ENCODE data around the gene CCRL2. TPM values are rescaled to one million over a fixed set of nuclear protein-coding genes. Genes with fewer than 3 reads are reported as not detected.

The CCRL2 gene
- total and polyA plus RNA-seq, 11 donors = 0.70 to 8.1 (median 1.7) TPM

GRCh38 chr3:46405301-46406019, 1.6 kb upstream of the CCRL2 start:
- ATAC-seq (peak in 2 of 4 donors; percentile 2 to 15), DNase-seq (no peak)
- Histone ChIP-seq H3K27ac (peak overlapping the region; percentile 1 to 94 (median 77)), H3K9me3 (no peaks in the 10 kb centered on the region), H3K4me3 (peak overlapping the region in 2 of 12 donors; percentile 15 to 16), H3K4me1 (peaks cover 0 to 60% (median 28%) of the 10 kb centered on the region in 12 donors), H3K27me3 (no peaks in the 10 kb centered on the region), H3K36me3 (peaks cover 0 to 7% (median 0%) of the 10 kb centered on the region in 9 donors)
- intact Hi-C loops (cut with DNase I) = no loop called here
- 45 to 59% (median 51%) methylated on average over 11 of the region's 11 CpGs for WGBS, 4 donors
- TF ChIP-seq POLR2A (IDR thresholded peaks at IDR 0.05) (no peak), CTCF (IDR thresholded peaks at IDR 0.05) (no peak)

GRCh38 chr3:46406443-46406787, 644 bp upstream of the CCRL2 start:
- DNase-seq = no peak
- Histone ChIP-seq H3K9me3 (no peaks in the 10 kb centered on the region), H3K27me3 (no peaks in the 10 kb centered on the region), H3K4me1 (peaks cover 0 to 64% (median 31%) of the 10 kb centered on the region in 12 donors), H3K4me3 (peak overlapping the region in 7 of 12 donors; percentile 2 to 55 (median 47)), H3K36me3 (peaks cover 0 to 7% (median 0%) of the 10 kb centered on the region in 9 donors), H3K27ac (peak overlapping the region in 11 of 12 donors; percentile 57 to 94 (median 78))
- intact Hi-C loops (cut with DNase I) = no loop called here
- TF ChIP-seq POLR2A (IDR thresholded peaks at IDR 0.05) = no peak
- no peak for TF ChIP-seq CTCF (IDR thresholded peaks at IDR 0.05)
- WGBS, 4 donors = 64 to 76% (median 66%) methylated on average over 4 of the region's 4 CpGs
- peak in 1 of 4 donors; percentile 2 for ATAC-seq

- peak; percentile 58 to 73 (median 66) for ATAC-seq
- Histone ChIP-seq H3K27me3 (no peaks in the 10 kb centered on the region), H3K9me3 (no peaks in the 10 kb centered on the region), H3K36me3 (peaks cover 0 to 7% (median 0%) of the 10 kb centered on the region in 9 donors), H3K4me1 (peaks cover 0 to 79% (median 38%) of the 10 kb centered on the region in 12 donors), H3K4me3 (peak overlapping the region in 11 of 12 donors; percentile 10 to 60 (median 43)), H3K27ac (peak overlapping the region; percentile 34 to 94 (median 78))
- DNase-seq = peak in 1 of 5 donors; percentile 54
- WGBS, 4 donors = 22 to 31% (median 28%) methylated on average over 6 to 7 of the region's 7 CpGs
- intact Hi-C loops (cut with DNase I) = no loop called here
- TF ChIP-seq POLR2A (IDR thresholded peaks at IDR 0.05) (no peak), CTCF (IDR thresholded peaks at IDR 0.05) (no peak)
These were observed 911 bp downstream of the CCRL2 start for GRCh38 chr3:46407970-46408369.

- Histone ChIP-seq H3K4me1 (peaks cover 0 to 88% (median 44%) of the 10 kb centered on the region in 12 donors), H3K9me3 (no peaks in the 10 kb centered on the region), H3K27ac (peak overlapping the region in 2 of 12 donors; percentile 78 to 85), H3K4me3 (peak overlapping the region in 1 of 12 donors; percentile 13), H3K36me3 (peaks cover 0 to 7% (median 0%) of the 10 kb centered on the region in 9 donors), H3K27me3 (no peaks in the 10 kb centered on the region)
- ATAC-seq (no peak), DNase-seq (no peak)
- 85 to 91% (median 89%) methylated on average over 7 of the region's 7 CpGs for WGBS, 4 donors
- intact Hi-C loops (cut with DNase I) = no loop called here
- TF ChIP-seq POLR2A (IDR thresholded peaks at IDR 0.05) (no peak), CTCF (IDR thresholded peaks at IDR 0.05) (no peak)
These were observed 1.8 kb downstream of the CCRL2 start for GRCh38 chr3:46408853-46409252.

Data from heart left ventricle (tissue), 16 donors.